B cell (primary cell): Measurements from ENCODE around the gene DOK5.

ENCODE experiments used
- CTCF ChIP-seq: fragments of 200-600 bp; IDR thresholded peaks from one replicate; pipeline ENCODE4 v1.8.0; 2022; ENCODE audit warnings: antibody characterized with exemption, mild to moderate bottlenecking
- EZH2 ChIP-seq: IDR thresholded peaks from 2 replicates; pipeline ENCODE4 v1.6.1; 2012; ENCODE audit warnings: borderline replicate concordance, low read depth, mild to moderate bottlenecking, moderate library complexity, low read length; ENCODE audit not compliant: insufficient read depth, poor library complexity, severe bottlenecking

DNA sequence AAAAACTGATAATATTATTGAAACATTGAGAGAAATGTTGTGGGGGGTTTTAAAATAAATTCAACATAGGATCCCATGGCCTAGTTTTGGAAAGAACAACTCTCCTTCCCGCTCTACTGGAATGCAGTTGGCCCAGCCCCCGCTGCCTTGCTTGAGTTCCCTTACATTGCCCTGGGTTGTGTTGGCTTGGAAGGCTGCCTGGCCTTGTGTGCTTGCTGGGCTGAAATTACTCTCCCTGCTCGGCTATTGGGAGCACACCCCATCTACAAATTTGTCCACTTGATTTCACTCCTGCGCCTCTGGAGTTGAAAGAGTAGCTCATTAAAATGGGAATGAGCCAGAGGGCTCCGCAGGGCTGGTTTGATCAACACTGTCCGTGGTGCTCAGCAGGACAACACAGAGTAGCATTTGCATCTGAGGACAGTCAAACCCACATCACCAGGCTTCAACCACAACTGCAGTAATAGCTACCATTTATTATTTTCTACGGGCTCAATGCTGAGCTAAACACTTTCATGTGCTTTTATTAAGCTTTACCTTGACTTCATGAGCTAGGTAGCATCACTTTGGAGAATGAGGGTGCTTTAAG, 35.2 kb downstream of the DOK5 start:
- TF ChIP-seq CTCF: no peak
- no peak for TF ChIP-seq EZH2
